Measurements from ENCODE around the gene PJVK. TPM values are rescaled to one million over a fixed set of nuclear protein-coding genes. Genes with fewer than 3 reads are reported as not detected.

The PJVK gene
- total and polyA plus RNA-seq, 2 donors (not counting 3 experiments of a cell fraction or from before 2014, with no cell fraction given), result 1.3 to 1.4 TPM

GRCh38 chr2:178428396-178428806 is 22.8 kb upstream of the PJVK start:
- H3K4me1 ChIP-seq (ENCODE audit: control insufficient read depth, extremely low read depth, insufficient read depth, low read length), result no peaks in the 10 kb centered on the region
- H3K27me3 ChIP-seq (ENCODE audit: control insufficient read depth in 2 of 2, insufficient read depth in 2 of 2, low read length in 2 of 2), result no peaks in the 10 kb centered on the region
- H3K79me2 ChIP-seq (ENCODE audit: control insufficient read depth, insufficient read depth, low read length), result peaks cover 2% of the 10 kb centered on the region
- H3K9me3 ChIP-seq (replicated peaks; ENCODE audit: control insufficient read depth, insufficient read depth, low read length), result no peaks in the 10 kb centered on the region
- H4K20me1 ChIP-seq (replicated peaks; ENCODE audit: control insufficient read depth, extremely low read depth, insufficient read depth, low read length), result no peaks in the 10 kb centered on the region
- intact Hi-C loops (cut with micrococcal nuclease) (no loop called here), dilution Hi-C loops (cut with MboI; ENCODE audit: extremely low pct_ligation_motif_present, low sequenced_read_pairs) (loop anchor here (25.0 kb wide), 1 partner anchor 291 kb away; no protein-coding TSS in a partner anchor)
- no peak overlapping the region for H3K4me2 ChIP-seq (ENCODE audit: insufficient read depth, low read length)
- H3K27ac ChIP-seq (ENCODE audit: insufficient read depth, low read depth, low read length), result no peak overlapping the region
- POLR2A ChIA-PET, result no interaction called here
- no peak overlapping the region for H3K9ac ChIP-seq (replicated peaks; ENCODE audit: extremely low read depth, insufficient read depth, low read length)
- DNase-seq (ENCODE audit: low read depth, low spot score) (no peak), FAIRE-seq (no peak)
- CTCF ChIA-PET, result interaction anchor here (1.3 to 2.9 kb wide), 3 partner anchors 9 to 23 kb away, joined by 4 to 16 read pairs (median 11); no protein-coding TSS in a partner anchor
- no peak overlapping the region for H2AFZ ChIP-seq (ENCODE audit: low read depth, low read length)
- no peak for TF ChIP-seq POLR2A (IDR thresholded peaks at IDR 0.05; ENCODE audit: low read depth, low read length)
- TF ChIP-seq, protein P1, sequence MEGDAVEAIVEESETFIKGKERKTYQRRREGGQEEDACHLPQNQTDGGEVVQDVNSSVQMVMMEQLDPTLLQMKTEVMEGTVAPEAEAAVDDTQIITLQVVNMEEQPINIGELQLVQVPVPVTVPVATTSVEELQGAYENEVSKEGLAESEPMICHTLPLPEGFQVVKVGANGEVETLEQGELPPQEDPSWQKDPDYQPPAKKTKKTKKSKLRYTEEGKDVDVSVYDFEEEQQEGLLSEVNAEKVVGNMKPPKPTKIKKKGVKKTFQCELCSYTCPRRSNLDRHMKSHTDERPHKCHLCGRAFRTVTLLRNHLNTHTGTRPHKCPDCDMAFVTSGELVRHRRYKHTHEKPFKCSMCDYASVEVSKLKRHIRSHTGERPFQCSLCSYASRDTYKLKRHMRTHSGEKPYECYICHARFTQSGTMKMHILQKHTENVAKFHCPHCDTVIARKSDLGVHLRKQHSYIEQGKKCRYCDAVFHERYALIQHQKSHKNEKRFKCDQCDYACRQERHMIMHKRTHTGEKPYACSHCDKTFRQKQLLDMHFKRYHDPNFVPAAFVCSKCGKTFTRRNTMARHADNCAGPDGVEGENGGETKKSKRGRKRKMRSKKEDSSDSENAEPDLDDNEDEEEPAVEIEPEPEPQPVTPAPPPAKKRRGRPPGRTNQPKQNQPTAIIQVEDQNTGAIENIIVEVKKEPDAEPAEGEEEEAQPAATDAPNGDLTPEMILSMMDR (IDR thresholded peaks at IDR 0.05; ENCODE audit: extremely low read depth in 1 of 2, insufficient read depth in 1 of 2, low read depth in 1 of 2, low read length in 2 of 2), result no peak
- no peak for TF ChIP-seq MYC (IDR thresholded peaks at IDR 0.05; ENCODE audit: low read depth, low read length)
- TF ChIP-seq FOS (IDR thresholded peaks at IDR 0.05; ENCODE audit: borderline replicate concordance, insufficient read depth, low read length), result no peak
- no peak for TF ChIP-seq EZH2 (IDR thresholded peaks at IDR 0.05; ENCODE audit: borderline replicate concordance, low read depth, low read length, severe bottlenecking)
- no peak for TF ChIP-seq MAX (IDR thresholded peaks at IDR 0.05; ENCODE audit: insufficient read depth, insufficient read length)
- no peak for TF ChIP-seq JUN (IDR thresholded peaks at IDR 0.05; ENCODE audit: borderline replicate concordance, insufficient read depth, insufficient read length, low read depth)
- no peak for TF ChIP-seq POLR2AphosphoS5 (IDR thresholded peaks at IDR 0.05; ENCODE audit: insufficient read depth, low read depth, low read length)
- TF ChIP-seq GATA2 (IDR thresholded peaks at IDR 0.05; ENCODE audit: insufficient read depth, insufficient read length, low read depth, low read length), result no peak
- peaks cover 12 to 14% of the 10 kb centered on the region in 2 experiments for H3K36me3 ChIP-seq (ENCODE audit: control insufficient read depth in 2 of 2, extremely low read depth in 1 of 2, insufficient read depth in 2 of 2, low read length in 2 of 2)
- no TSS peak for BruUV-seq (replicated peaks)
- no peak overlapping the region for H3K4me3 ChIP-seq (replicated peaks in 1 of 3; ENCODE audit: insufficient read depth in 1 of 3, low read depth in 1 of 3, low read length in 3 of 3)
- H3K9me1 ChIP-seq (replicated peaks; ENCODE audit: control insufficient read depth, extremely low read depth, insufficient read depth, low read length), result no peaks in the 10 kb centered on the region
